Activated T-helper 1 cell treated with anti-CD3 and anti-CD28 coated beads, Interleukin-12 subunit alpha, Interleukin-12 subunit beta, Interleukin-2, Interleukin-4 antibody, amounts not matched to agents 30 ng/mL and 10 ng/mL and 1 ng/mL, durations not matched to agents 14 hours and 24 hours and 36 hours (primary cell): ENCODE results near the gene NGRN. TPM values are rescaled to one million over a fixed set of nuclear protein-coding genes. Genes with fewer than 3 reads are reported as not detected.

Source experiments
- DNase-seq: peaks from one replicate; pipeline ENCODE4 v3.0.0; 2021; ENCODE audit warnings: low spot score
- H3K27ac Mint-ChIP-seq: one replicate; pipeline ENCODE4 v1.8.0; 2021; ENCODE audit warnings: mild to moderate bottlenecking, mixed read lengths
- H3K27me3 Mint-ChIP-seq: one replicate; pipeline ENCODE4 v1.8.0; 2022; ENCODE audit warnings: mild to moderate bottlenecking, moderate library complexity, mixed read lengths; ENCODE audit not compliant: insufficient read depth
- H3K36me3 Mint-ChIP-seq: one replicate; pipeline ENCODE4 v1.8.0; 2021; ENCODE audit warnings: low read depth, mixed read lengths
- H3K4me1 Mint-ChIP-seq: one replicate; pipeline ENCODE4 v1.8.0; 2021; ENCODE audit warnings: low read depth, mixed read lengths
- H3K4me3 Mint-ChIP-seq: one replicate; pipeline ENCODE4 v1.8.0; 2021; ENCODE audit warnings: mild to moderate bottlenecking, moderate library complexity, mixed read lengths
- H3K9me3 Mint-ChIP-seq: one replicate; pipeline ENCODE4 v1.8.0; 2021; ENCODE audit warnings: mixed read lengths
- intact Hi-C: fragments of 100-400 bp; cut with micrococcal nuclease; formaldehyde crosslinking; loops from one replicate; pipeline ENCODE4 v1.15.1; 2024
- total RNA-seq: library from RNA; stranded (reverse); gene quantifications from 2 replicates; pipeline ENCODE4 v1.2.3, GENCODE V29; 2022

NGRN gene
- total RNA-seq, 1 donor from 2014 or later = 39.0 TPM

DNA sequence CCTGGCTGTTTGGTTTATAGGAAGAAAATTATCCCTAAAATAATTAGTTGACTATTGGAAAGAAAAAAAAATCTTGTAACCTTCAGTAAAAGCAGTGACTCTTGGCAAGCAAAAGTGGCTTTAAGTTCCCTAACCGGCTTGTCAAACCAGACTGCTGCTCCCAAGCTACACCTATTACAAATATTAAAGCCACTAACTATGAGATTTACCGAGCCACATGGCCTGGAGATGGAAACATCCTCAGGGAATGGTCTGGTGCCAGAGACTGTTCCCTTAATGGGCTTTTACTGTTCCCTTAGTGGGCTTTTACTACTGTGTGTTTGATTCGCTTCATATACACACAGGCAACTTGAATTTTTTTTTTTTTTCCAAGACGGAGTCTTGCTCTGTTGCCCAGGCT, 50.7 kb downstream of the NGRN start:
- H3K27ac Mint-ChIP-seq = no peak overlapping the region
- intact Hi-C loops = no loop called here
- no peak for DNase-seq
- no peak overlapping the region for H3K4me3 Mint-ChIP-seq
- H3K4me1 Mint-ChIP-seq = peaks cover 20% of the 10 kb centered on the region
- H3K27me3 Mint-ChIP-seq = peaks cover 20% of the 10 kb centered on the region
- H3K36me3 Mint-ChIP-seq = no peaks in the 10 kb centered on the region
- no peaks in the 10 kb centered on the region for H3K9me3 Mint-ChIP-seq

DNA sequence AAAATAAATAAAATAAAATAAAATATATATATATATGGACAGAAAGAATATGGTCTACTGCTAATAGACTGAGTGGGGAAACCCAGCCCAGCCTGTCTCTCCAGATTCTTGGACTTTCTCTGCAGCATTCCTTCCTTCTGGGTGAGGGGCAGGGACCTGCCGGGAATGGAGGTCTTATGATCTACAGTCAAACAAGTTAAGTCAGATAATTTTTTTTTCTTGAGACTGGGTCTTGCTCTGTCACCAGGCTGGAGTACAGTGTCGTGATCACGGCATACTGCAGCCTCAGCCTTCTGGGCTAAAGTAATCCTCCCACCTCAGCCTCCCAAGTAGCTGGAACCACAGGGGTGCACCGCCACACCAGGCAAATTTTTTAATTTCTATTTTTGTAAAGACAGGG, 53.1 kb downstream of the NGRN start:
- Mint-ChIP-seq H3K27ac (no peak overlapping the region), H3K36me3 (no peaks in the 10 kb centered on the region), H3K4me3 (no peak overlapping the region), H3K4me1 (peaks cover 9% of the 10 kb centered on the region), H3K27me3 (peaks cover 12% of the 10 kb centered on the region), H3K9me3 (no peaks in the 10 kb centered on the region)
- DNase-seq = no peak
- intact Hi-C loops = no loop called here

DNA sequence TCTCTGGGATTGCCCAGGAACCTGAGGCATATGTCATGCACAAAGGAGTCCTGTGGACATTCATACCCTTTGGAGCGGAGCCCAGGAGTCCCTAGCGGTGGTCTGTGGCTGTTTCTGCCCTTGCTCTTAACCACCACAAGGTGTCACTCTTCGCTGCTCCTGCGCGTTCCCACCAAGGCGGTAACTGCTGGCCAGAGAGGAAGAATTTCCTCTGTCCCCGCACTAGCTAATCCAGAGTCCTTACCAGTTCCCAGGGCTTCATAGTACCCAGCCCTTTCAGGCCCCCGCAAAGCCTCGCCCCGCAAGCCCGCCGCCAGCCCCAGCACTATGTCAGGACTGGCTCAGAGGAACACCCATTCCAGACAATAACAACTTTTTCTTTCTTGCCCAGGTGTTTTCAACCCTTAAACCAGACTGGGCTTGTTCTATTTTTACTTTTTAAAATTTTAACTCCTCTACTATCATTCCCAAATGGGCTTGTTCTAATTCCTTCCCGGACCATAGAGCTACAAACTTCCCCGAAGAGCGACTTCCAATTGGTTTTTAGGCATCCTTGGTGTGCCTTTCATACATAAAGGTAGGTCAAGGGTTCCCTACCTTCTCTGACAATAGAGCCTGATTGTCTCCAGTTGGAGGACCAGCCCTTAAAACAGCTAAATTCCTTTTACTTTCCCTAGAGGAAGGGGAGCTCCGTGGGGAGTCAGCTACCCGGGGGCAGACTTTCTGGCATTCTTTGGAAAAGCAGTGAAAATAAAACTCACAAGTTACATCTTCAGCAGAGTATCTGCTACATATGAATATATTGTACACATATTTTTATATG, 54.8 kb downstream of the NGRN start:
- H3K4me1 Mint-ChIP-seq = peaks cover 9% of the 10 kb centered on the region
- no peak overlapping the region for H3K4me3 Mint-ChIP-seq
- peak; percentile 60 for DNase-seq
- no peak overlapping the region for H3K27ac Mint-ChIP-seq
- intact Hi-C loops = loop anchor here (1.0 to 5.0 kb wide), 7 partner anchors 32 to 373 kb away; partner anchors contain the start of gene ZNF774
- H3K9me3 Mint-ChIP-seq = no peaks in the 10 kb centered on the region
- H3K36me3 Mint-ChIP-seq = no peaks in the 10 kb centered on the region
- peaks cover 2% of the 10 kb centered on the region for H3K27me3 Mint-ChIP-seq

DNA sequence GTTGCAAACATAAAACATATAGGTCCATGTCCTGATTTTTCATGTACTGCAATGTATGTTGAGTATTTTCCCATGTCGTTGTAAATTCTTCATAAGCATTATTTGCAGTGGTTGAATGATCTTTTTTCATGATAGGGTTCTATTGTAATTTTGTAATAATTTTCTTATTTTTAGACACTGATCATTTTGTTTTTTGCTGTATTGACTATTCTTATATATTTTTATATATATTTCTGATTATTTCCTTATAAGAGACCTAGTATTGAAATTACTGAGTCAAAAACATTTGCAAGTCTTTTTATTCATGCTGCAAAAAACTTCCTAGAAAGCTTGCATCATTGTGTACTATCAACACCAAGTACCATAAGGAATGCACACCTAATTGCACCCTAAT, 55.4 kb downstream of the NGRN start:
- no peak overlapping the region for H3K27ac Mint-ChIP-seq
- H3K9me3 Mint-ChIP-seq = no peaks in the 10 kb centered on the region
- H3K4me3 Mint-ChIP-seq = no peak overlapping the region
- H3K27me3 Mint-ChIP-seq = peaks cover 2% of the 10 kb centered on the region
- no peak for DNase-seq
- peaks cover 14% of the 10 kb centered on the region for H3K4me1 Mint-ChIP-seq
- no peaks in the 10 kb centered on the region for H3K36me3 Mint-ChIP-seq
- intact Hi-C loops = loop anchor here (1.0 to 5.0 kb wide), 7 partner anchors 31 to 372 kb away; partner anchors contain the start of gene ZNF774

Other genes with a start within 250 kb of the NGRN start
- gene IDH2, start 163.2 kb upstream of the NGRN start, total RNA-seq = 94.1 and 96.3 TPM in 2 replicates
- 17.5 and 18.8 TPM in 2 replicates for gene SEMA4B, start 64.3 kb upstream of the NGRN start, total RNA-seq
- 144 and 145 TPM in 2 replicates for gene CIB1, start 31.7 kb upstream of the NGRN start, total RNA-seq
- 12.7 and 15.5 TPM in 2 replicates for gene GDPGP1, start 31.5 kb upstream of the NGRN start, total RNA-seq
- gene TTLL13, start 16.1 kb upstream of the NGRN start, total RNA-seq = 0.29 and 0.65 TPM in 2 replicates
- gene ZNF774, start 86.6 kb downstream of the NGRN start, total RNA-seq = 1.6 and 2.1 TPM in 2 replicates
- 144 and 149 TPM in 2 replicates for gene IQGAP1, start 122.6 kb downstream of the NGRN start, total RNA-seq